ENCODE measurements around the gene POMC.
"Not testable (repeated sequence)": the region's sequence is repeated elsewhere in the genome, so short reads cannot be mapped to it uniquely, and the experiment has no call there.

The POMC gene

GRCh38 chr2:25131253-25131566 lies 37.2 kb downstream of the POMC start:
- DNase-seq = no peak

GRCh38 chr2:25129901-25130520 lies 38.4 kb downstream of the POMC start:
- DNase-seq = no peak

GRCh38 chr2:25127646-25128045 lies 40.7 kb downstream of the POMC start:
- no peak for DNase-seq

- not testable (repeated sequence) for DNase-seq
These were observed 41.3 kb downstream of the POMC start for GRCh38 chr2:25127071-25127470.

- no peak for DNase-seq
These were observed 42.4 kb downstream of the POMC start for GRCh38 chr2:25125976-25126375.

- no peak for DNase-seq
These were observed 43.2 kb downstream of the POMC start for GRCh38 chr2:25125189-25125588.

GRCh38 chr2:25123682-25124081 lies 44.7 kb downstream of the POMC start:
- no peak for DNase-seq

- no peak for DNase-seq
These were observed 46.0 kb downstream of the POMC start for GRCh38 chr2:25122367-25122766.

GRCh38 chr2:25119263-25119662 lies 49.1 kb downstream of the POMC start:
- DNase-seq = no peak

- no peak for DNase-seq
These were observed 51.4 kb downstream of the POMC start for GRCh38 chr2:25116956-25117355.

- DNase-seq = no peak
These were observed 52.5 kb downstream of the POMC start for GRCh38 chr2:25115902-25116301.

- DNase-seq = no peak
These were observed 53.0 kb downstream of the POMC start for GRCh38 chr2:25115249-25115883.

- DNase-seq = no peak
These were observed 56.3 kb downstream of the POMC start for GRCh38 chr2:25112113-25112512.

Measured in activated CD4-positive, alpha-beta T cell treated with anti-CD3 and anti-CD28 coated beads for 48 hours (primary cell).